Brain microvascular endothelial cell (primary cell): Measurements from ENCODE around the gene SYT17.

Experiments used
- DNase-seq: peaks from one replicate; pipeline ENCODE4 v3.0.0-alpha.2; 2020
- H3K27ac ChIP-seq: fragments of 250-450 bp; sonication (Bioruptor Pico); 2 replicates; pipeline ENCODE4 v1.5.1; 2020; ENCODE audit warnings: mild to moderate bottlenecking, moderate library complexity
- H3K27me3 ChIP-seq: fragments of 250-450 bp; sonication (Bioruptor Pico); replicated peaks from 2 replicates; pipeline ENCODE4 v1.5.1; 2020; ENCODE audit warnings: mild to moderate bottlenecking
- H3K36me3 ChIP-seq: fragments of 250-450 bp; sonication (Bioruptor Pico); replicated peaks from 2 replicates; pipeline ENCODE4 v1.5.1; 2020; ENCODE audit warnings: mild to moderate bottlenecking
- H3K4me3 ChIP-seq: 2 replicates; pipeline ENCODE4 v1.5.1; 2011; ENCODE audit warnings: low read depth, mild to moderate bottlenecking, control low read depth, low read length, moderate library complexity
- in situ Hi-C: cut with HindIII; loops from 2 replicates; pipeline ENCODE4 v1.10.0; 2017; ENCODE audit warnings: low sequenced_read_pairs, low pct_ligation_motif_present
- TF ChIP-seq, protein P1 (sequence below): IDR thresholded peaks from 2 replicates; pipeline ENCODE4 v1.5.1; 2011; ENCODE audit warnings: low read depth, mild to moderate bottlenecking, moderate library complexity, low read length, control low read depth, inconsistent platforms; ENCODE audit errors: missing control alignments

Gene SYT17

DNA sequence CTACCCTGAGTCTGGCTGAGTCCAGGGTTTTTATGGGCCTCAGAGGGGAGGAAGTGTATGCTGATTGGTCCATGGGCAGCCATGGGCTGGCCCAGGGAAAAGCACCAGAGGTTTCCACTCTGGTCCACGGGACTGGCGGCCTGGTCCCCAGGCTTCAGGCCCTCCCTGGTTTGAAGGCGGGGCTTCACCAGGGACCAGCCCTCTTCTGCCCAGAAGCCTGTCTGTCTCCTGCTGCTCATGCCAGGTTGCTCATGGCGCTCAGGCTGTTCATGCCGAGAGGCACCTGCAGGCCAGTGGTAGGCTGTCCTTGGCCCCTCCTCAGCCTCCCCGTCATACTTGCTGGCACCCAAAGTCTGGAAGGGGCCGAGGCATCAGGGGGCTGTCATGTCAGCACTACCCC lies 72.5 kb downstream of the SYT17 start:
- no peak overlapping the region for H3K4me3 ChIP-seq
- H3K36me3 ChIP-seq, result no peaks in the 10 kb centered on the region
- TF ChIP-seq, protein P1, sequence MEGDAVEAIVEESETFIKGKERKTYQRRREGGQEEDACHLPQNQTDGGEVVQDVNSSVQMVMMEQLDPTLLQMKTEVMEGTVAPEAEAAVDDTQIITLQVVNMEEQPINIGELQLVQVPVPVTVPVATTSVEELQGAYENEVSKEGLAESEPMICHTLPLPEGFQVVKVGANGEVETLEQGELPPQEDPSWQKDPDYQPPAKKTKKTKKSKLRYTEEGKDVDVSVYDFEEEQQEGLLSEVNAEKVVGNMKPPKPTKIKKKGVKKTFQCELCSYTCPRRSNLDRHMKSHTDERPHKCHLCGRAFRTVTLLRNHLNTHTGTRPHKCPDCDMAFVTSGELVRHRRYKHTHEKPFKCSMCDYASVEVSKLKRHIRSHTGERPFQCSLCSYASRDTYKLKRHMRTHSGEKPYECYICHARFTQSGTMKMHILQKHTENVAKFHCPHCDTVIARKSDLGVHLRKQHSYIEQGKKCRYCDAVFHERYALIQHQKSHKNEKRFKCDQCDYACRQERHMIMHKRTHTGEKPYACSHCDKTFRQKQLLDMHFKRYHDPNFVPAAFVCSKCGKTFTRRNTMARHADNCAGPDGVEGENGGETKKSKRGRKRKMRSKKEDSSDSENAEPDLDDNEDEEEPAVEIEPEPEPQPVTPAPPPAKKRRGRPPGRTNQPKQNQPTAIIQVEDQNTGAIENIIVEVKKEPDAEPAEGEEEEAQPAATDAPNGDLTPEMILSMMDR, result no peak
- no peak for DNase-seq
- in situ Hi-C loops, result no loop called here
- H3K27me3 ChIP-seq, result no peaks in the 10 kb centered on the region
- no peak overlapping the region for H3K27ac ChIP-seq

DNA sequence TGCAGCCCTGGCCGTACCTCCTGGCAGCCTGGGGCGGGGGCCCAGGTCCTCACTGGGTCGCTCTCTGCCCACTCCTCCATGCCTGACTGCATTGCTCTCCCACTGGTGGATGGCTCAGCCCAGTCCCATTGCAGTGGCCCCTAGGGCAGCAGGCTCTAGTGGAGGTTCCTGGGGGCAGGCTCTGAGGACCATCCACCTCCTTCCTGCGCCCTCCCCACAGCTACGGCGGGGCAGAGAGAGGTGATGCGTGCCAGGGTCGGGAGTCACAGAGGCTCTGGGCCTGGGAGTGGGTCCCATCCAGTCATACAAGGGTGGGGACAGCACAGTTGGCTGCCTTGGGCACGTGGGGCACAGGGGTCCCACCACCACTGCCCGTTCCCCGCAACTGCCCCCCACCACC lies 73.5 kb downstream of the SYT17 start:
- TF ChIP-seq, protein P1, result no peak
- H3K27ac ChIP-seq, result no peak overlapping the region
- in situ Hi-C loops, result no loop called here
- no peak for DNase-seq
- H3K27me3 ChIP-seq, result no peaks in the 10 kb centered on the region
- H3K36me3 ChIP-seq, result no peaks in the 10 kb centered on the region
- H3K4me3 ChIP-seq, result no peak overlapping the region

DNA sequence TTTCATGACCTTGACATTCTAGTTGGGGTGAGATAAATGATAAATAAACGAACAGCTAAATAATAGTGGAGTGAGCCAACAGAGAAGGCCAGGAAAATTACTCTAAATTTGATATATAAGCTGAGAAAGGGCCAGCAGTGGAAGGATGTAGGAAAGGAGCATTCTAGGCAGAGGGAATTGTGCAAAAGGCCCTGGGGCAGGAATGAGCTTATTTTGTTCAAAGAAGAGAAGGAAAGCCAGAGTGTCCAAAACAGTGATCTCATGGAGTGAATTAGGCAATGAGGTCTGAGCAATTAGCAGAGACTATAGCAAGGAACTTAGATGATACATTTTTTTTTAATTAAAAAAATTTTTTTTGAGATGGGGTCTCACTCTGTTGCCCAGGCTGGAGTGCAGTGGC lies 74.1 kb downstream of the SYT17 start:
- Histone ChIP-seq H3K4me3 (no peak overlapping the region), H3K27ac (no peak overlapping the region), H3K36me3 (no peaks in the 10 kb centered on the region), H3K27me3 (no peaks in the 10 kb centered on the region)
- TF ChIP-seq, protein P1, result no peak
- in situ Hi-C loops, result no loop called here
- no peak for DNase-seq

DNA sequence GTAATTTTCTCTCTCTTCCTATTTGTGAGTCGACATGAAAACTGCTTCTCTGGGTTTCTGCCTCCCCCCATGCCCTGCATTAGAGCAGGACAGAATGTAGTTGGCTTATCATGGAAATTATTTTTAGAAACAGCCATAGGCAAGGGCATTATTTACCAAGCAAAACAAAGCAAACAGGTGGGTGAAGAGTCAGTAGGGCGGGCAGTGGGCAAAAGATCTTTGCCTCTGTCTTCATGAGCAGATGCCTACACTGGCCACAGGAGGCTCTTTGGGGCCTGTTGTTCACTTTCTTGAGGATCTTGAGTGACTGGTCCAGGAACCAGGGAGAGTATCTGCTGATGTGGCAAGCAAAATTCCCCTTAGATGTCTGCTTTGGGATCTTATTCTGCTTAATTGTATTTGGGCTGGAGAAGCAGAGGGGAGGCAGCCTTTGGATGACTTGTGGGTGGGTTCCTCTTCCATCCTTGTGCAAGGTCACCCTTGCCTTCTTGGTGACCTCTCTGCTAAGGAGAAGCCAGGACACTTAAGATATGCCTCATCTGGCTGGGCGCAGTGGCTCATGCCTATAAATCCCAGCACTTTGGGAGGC lies 75.0 kb downstream of the SYT17 start:
- in situ Hi-C loops, result no loop called here
- H3K36me3 ChIP-seq, result no peaks in the 10 kb centered on the region
- no peak overlapping the region for H3K27ac ChIP-seq
- TF ChIP-seq, protein P1, result no peak
- DNase-seq, result no peak
- no peak overlapping the region for H3K4me3 ChIP-seq
- no peaks in the 10 kb centered on the region for H3K27me3 ChIP-seq

DNA sequence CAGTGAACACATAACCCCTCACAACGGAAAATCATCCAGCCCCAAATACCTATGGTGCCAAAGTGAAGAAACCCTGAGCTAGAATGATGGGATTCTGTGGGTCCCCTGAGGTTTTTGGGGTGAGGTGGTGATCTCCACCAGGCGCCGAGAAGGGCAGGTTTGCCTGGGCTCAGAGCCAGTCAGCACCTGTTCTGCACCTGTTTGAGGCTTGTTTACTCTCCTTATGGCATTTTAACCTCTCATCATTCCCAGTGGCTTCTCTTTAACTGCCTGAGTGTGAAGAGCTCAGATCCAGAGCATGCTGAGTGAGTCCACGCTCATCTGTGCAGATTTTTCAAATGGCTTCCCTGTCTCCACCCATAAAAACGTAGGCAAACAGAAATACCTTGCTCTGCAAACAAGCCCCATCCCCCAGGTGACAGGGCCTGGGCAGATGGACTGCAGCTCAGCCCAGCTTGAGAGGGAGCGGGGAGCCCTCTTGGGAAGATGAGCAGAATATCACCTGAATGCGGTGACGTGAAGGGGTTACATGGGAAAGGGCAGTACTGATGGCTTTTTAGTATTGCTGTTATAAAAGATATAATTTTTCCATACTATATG lies 77.4 kb downstream of the SYT17 start:
- Histone ChIP-seq H3K36me3 (no peaks in the 10 kb centered on the region), H3K27me3 (no peaks in the 10 kb centered on the region), H3K4me3 (no peak overlapping the region), H3K27ac (no peak overlapping the region)
- TF ChIP-seq, protein P1, result no peak
- in situ Hi-C loops, result no loop called here
- no peak for DNase-seq

DNA sequence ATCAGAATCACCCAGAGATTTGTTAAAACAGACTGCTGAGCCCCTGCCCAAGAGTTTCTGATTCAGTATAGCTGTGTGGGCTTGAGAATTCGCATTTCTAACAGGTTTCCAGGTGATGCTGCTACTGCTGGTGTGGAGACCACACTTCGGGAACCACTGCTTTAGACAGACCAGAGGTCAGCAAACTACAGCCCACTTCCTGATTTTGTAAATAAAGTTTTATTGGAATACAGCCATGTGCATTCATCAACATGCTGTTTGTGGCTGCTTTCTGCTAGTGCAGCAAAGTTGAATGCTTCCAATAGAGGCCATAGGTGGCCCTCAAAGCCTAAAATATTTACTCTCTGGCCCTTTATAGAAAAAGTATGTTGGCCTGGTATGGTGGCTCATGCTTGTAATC lies 84.9 kb downstream of the SYT17 start:
- Histone ChIP-seq H3K27me3 (no peaks in the 10 kb centered on the region), H3K27ac (no peak overlapping the region), H3K4me3 (no peak overlapping the region), H3K36me3 (no peaks in the 10 kb centered on the region)
- in situ Hi-C loops, result no loop called here
- TF ChIP-seq, protein P1, result no peak
- DNase-seq, result no peak
